ENCODE results near the gene GYG1.
"Not testable (repeated sequence)": the region's sequence is repeated elsewhere in the genome, so short reads cannot be mapped to it uniquely, and the experiment has no call there.

GYG1 gene

GRCh38 chr3:148987551-148987950 is 3.8 kb upstream of the GYG1 start:
- DNase-seq (ENCODE audit: low spot score), result not testable (repeated sequence)

GRCh38 chr3:148990236-148990635 is 1.1 kb upstream of the GYG1 start:
- DNase-seq (ENCODE audit: low spot score), result no peak

GRCh38 chr3:148992027-148992634 is 791 bp downstream of the GYG1 start:
- peak; percentile 33 for DNase-seq (ENCODE audit: low spot score)

- no peak for DNase-seq (ENCODE audit: low spot score)
Observed at GRCh38 chr3:148992635-148993255, 1.4 kb downstream of the GYG1 start.

GRCh38 chr3:148997623-148998022 is 6.3 kb downstream of the GYG1 start:
- no peak for DNase-seq (ENCODE audit: low spot score)

- DNase-seq (ENCODE audit: low spot score), result no peak
Observed at GRCh38 chr3:148998297-148998696, 7.0 kb downstream of the GYG1 start.

- no peak for DNase-seq (ENCODE audit: low spot score)
Observed at GRCh38 chr3:148998715-148999423, 7.5 kb downstream of the GYG1 start.

GRCh38 chr3:148999806-149000205 is 8.5 kb downstream of the GYG1 start:
- no peak for DNase-seq (ENCODE audit: low spot score)

- no peak for DNase-seq (ENCODE audit: low spot score)
Observed at GRCh38 chr3:149000206-149000745, 8.9 kb downstream of the GYG1 start.

GRCh38 chr3:149001727-149002126 is 10.4 kb downstream of the GYG1 start:
- DNase-seq (ENCODE audit: low spot score), result no peak

- peak; percentile 8 for DNase-seq (ENCODE audit: low spot score)
Observed at GRCh38 chr3:149003653-149004305, 12.4 kb downstream of the GYG1 start.

- DNase-seq (ENCODE audit: low spot score), result no peak
Observed at GRCh38 chr3:149004622-149005021, 13.3 kb downstream of the GYG1 start.

- DNase-seq (ENCODE audit: low spot score), result no peak
Observed at GRCh38 chr3:149005416-149005815, 14.1 kb downstream of the GYG1 start.

GRCh38 chr3:149007567-149008257 is 16.4 kb downstream of the GYG1 start:
- DNase-seq (ENCODE audit: low spot score), result no peak

- DNase-seq (ENCODE audit: low spot score), result no peak
Observed at GRCh38 chr3:149009732-149010131, 18.4 kb downstream of the GYG1 start.

- DNase-seq (ENCODE audit: low spot score), result no peak
Observed at GRCh38 chr3:149010504-149010951, 19.2 kb downstream of the GYG1 start.

GRCh38 chr3:149010966-149011365 is 19.6 kb downstream of the GYG1 start:
- DNase-seq (ENCODE audit: low spot score), result no peak

- no peak for DNase-seq (ENCODE audit: low spot score)
Observed at GRCh38 chr3:149011676-149012075, 20.3 kb downstream of the GYG1 start.

GRCh38 chr3:149013726-149014125 is 22.4 kb downstream of the GYG1 start:
- DNase-seq (ENCODE audit: low spot score), result no peak

- no peak for DNase-seq (ENCODE audit: low spot score)
Observed at GRCh38 chr3:149015393-149015792, 24.1 kb downstream of the GYG1 start.

GRCh38 chr3:149016242-149016641 is 24.9 kb downstream of the GYG1 start:
- no peak for DNase-seq (ENCODE audit: low spot score)
